IMR-90 (cell line): ENCODE results near the gene OBP2A.

Source experiments
- CEBPB ChIP-seq: IDR thresholded peaks from 2 replicates; pipeline ENCODE4 v1.6.1; 2012; ENCODE audit warnings: low read depth, low read length, improper control_type of control experiment
- CTCF ChIP-seq: conservative IDR thresholded peaks from 2 replicates; pipeline ENCODE4 v1.5.1; 2012; ENCODE audit warnings: mild to moderate bottlenecking, low read depth, low read length, improper control_type of control experiment
- ELK1 ChIP-seq: fragments of 150-350 bp; IDR thresholded peaks from 2 replicates; pipeline ENCODE4 v1.6.1; 2016; ENCODE audit warnings: low read depth, mild to moderate bottlenecking, low read length, moderate library complexity, borderline replicate concordance
- MAFK ChIP-seq: IDR thresholded peaks from 2 replicates; pipeline ENCODE4 v1.6.1; 2012; ENCODE audit warnings: low read depth, low read length, improper control_type of control experiment
- MAZ ChIP-seq: IDR thresholded peaks from 2 replicates; pipeline ENCODE4 v1.6.1; 2012; ENCODE audit warnings: low read depth, mild to moderate bottlenecking, low read length, improper control_type of control experiment, moderate library complexity, borderline replicate concordance
- POLR2A ChIP-seq: IDR thresholded peaks from 2 replicates; pipeline ENCODE4 v1.6.1; 2012; ENCODE audit warnings: mild to moderate bottlenecking, low read depth, low read length
- RAD21 ChIP-seq: IDR thresholded peaks from 2 replicates; pipeline ENCODE4 v1.6.1; 2012; ENCODE audit warnings: low read length, improper control_type of control experiment
- RFX5 ChIP-seq: IDR thresholded peaks from 2 replicates; pipeline ENCODE4 v1.8.0; 2012; ENCODE audit warnings: low read depth, mild to moderate bottlenecking, low read length, moderate library complexity
- USF2 ChIP-seq: fragments of 150-350 bp; IDR thresholded peaks from 2 replicates; pipeline ENCODE4 v1.6.1; 2017; ENCODE audit warnings: mild to moderate bottlenecking, antibody characterized with exemption, low read length, low read depth

- TF ChIP-seq CTCF (no peak), MAFK (no peak), POLR2A (no peak), RFX5 (no peak), MAZ (no peak), CEBPB (no peak), RAD21 (no peak), ELK1 (no peak), USF2 (no peak)
These were observed 47.4 kb upstream of the OBP2A start for GRCh38 chr9:135498381-135499126.
